ENCODE results near the gene TBC1D2. TPM values are rescaled to one million over a fixed set of nuclear protein-coding genes. Genes with fewer than 3 reads are reported as not detected.
A peak's percentile ranks its signal among the peaks of the same experiment; 100 is the strongest.

Gene TBC1D2
- total RNA-seq, 1 donor from 2014 or later, result 24.3 TPM

- DNase-seq (ENCODE audit: low spot score), result no peak
- H3K4me3 Mint-ChIP-seq (ENCODE audit: unreplicated experiment), result no peak overlapping the region
- H3K36me3 Mint-ChIP-seq (ENCODE audit: low read depth), result peaks cover 11% of the 10 kb centered on the region
- no peaks in the 10 kb centered on the region for H3K9me3 Mint-ChIP-seq (ENCODE audit: low read depth)
- H3K4me1 Mint-ChIP-seq (ENCODE audit: low read depth), result peaks cover 46% of the 10 kb centered on the region
- no peaks in the 10 kb centered on the region for H3K27me3 Mint-ChIP-seq (ENCODE audit: low read depth)
- H3K27ac Mint-ChIP-seq (ENCODE audit: unreplicated experiment), result peak overlapping the region; percentile 45
- no peak for TF ChIP-seq CTCF (IDR thresholded peaks at IDR 0.05)
Observed at GRCh38 chr9:98232926-98233325, 22.5 kb downstream of the TBC1D2 start.

GRCh38 chr9:98231770-98232478 lies 23.5 kb downstream of the TBC1D2 start:
- DNase-seq (ENCODE audit: low spot score), result no peak
- peaks cover 54% of the 10 kb centered on the region for H3K4me1 Mint-ChIP-seq (ENCODE audit: low read depth)
- TF ChIP-seq CTCF (IDR thresholded peaks at IDR 0.05), result no peak
- H3K36me3 Mint-ChIP-seq (ENCODE audit: low read depth), result peaks cover 12% of the 10 kb centered on the region
- peak overlapping the region; percentile 35 for H3K4me3 Mint-ChIP-seq (ENCODE audit: unreplicated experiment)
- H3K27ac Mint-ChIP-seq (ENCODE audit: unreplicated experiment), result peak overlapping the region; percentile 94
- H3K9me3 Mint-ChIP-seq (ENCODE audit: low read depth), result no peaks in the 10 kb centered on the region
- H3K27me3 Mint-ChIP-seq (ENCODE audit: low read depth), result no peaks in the 10 kb centered on the region

GRCh38 chr9:98230789-98231188 lies 24.7 kb downstream of the TBC1D2 start:
- peaks cover 62% of the 10 kb centered on the region for H3K4me1 Mint-ChIP-seq (ENCODE audit: low read depth)
- H3K36me3 Mint-ChIP-seq (ENCODE audit: low read depth), result peaks cover 13% of the 10 kb centered on the region
- no peak for TF ChIP-seq CTCF (IDR thresholded peaks at IDR 0.05)
- H3K27me3 Mint-ChIP-seq (ENCODE audit: low read depth), result no peaks in the 10 kb centered on the region
- H3K27ac Mint-ChIP-seq (ENCODE audit: unreplicated experiment), result peak overlapping the region; percentile 66
- no peak for DNase-seq (ENCODE audit: low spot score)
- no peak overlapping the region for H3K4me3 Mint-ChIP-seq (ENCODE audit: unreplicated experiment)
- H3K9me3 Mint-ChIP-seq (ENCODE audit: low read depth), result no peaks in the 10 kb centered on the region

GRCh38 chr9:98230304-98230703 lies 25.1 kb downstream of the TBC1D2 start:
- Mint-ChIP-seq H3K4me3 (ENCODE audit: unreplicated experiment) (no peak overlapping the region), H3K4me1 (ENCODE audit: low read depth) (peaks cover 62% of the 10 kb centered on the region), H3K27ac (ENCODE audit: unreplicated experiment) (no peak overlapping the region), H3K36me3 (ENCODE audit: low read depth) (peaks cover 13% of the 10 kb centered on the region), H3K9me3 (ENCODE audit: low read depth) (no peaks in the 10 kb centered on the region), H3K27me3 (ENCODE audit: low read depth) (no peaks in the 10 kb centered on the region)
- TF ChIP-seq CTCF (IDR thresholded peaks at IDR 0.05), result no peak
- DNase-seq (ENCODE audit: low spot score), result no peak

- DNase-seq (ENCODE audit: low spot score), result no peak
- Mint-ChIP-seq H3K36me3 (ENCODE audit: low read depth) (peaks cover 13% of the 10 kb centered on the region), H3K27ac (ENCODE audit: unreplicated experiment) (no peak overlapping the region), H3K9me3 (ENCODE audit: low read depth) (no peaks in the 10 kb centered on the region), H3K4me1 (ENCODE audit: low read depth) (peaks cover 62% of the 10 kb centered on the region), H3K4me3 (ENCODE audit: unreplicated experiment) (no peak overlapping the region), H3K27me3 (ENCODE audit: low read depth) (no peaks in the 10 kb centered on the region)
- no peak for TF ChIP-seq CTCF (IDR thresholded peaks at IDR 0.05)
Observed at GRCh38 chr9:98229620-98230019, 25.8 kb downstream of the TBC1D2 start.
